D721Med (cell line): Measurements from ENCODE around the gene TPRN.

Experiments
- DNase-seq: peaks from one replicate; pipeline ENCODE4 v3.0.0; 2011; ENCODE audit warnings: low spot score; ENCODE audit not compliant: insufficient read length
- FAIRE-seq: peaks from 2 replicates; lab custom pipeline; 2011; peaks lifted over from hg19 to GRCh38; lab: Jason Lieb, UNC
- TF ChIP-seq, protein P1 (sequence below): IDR thresholded peaks from 2 replicates; pipeline ENCODE4 v1.5.1; 2012; ENCODE audit warnings: mild to moderate bottlenecking, control low read depth; ENCODE audit not compliant: insufficient read depth; ENCODE audit errors: missing control alignments

The TPRN gene

DNA sequence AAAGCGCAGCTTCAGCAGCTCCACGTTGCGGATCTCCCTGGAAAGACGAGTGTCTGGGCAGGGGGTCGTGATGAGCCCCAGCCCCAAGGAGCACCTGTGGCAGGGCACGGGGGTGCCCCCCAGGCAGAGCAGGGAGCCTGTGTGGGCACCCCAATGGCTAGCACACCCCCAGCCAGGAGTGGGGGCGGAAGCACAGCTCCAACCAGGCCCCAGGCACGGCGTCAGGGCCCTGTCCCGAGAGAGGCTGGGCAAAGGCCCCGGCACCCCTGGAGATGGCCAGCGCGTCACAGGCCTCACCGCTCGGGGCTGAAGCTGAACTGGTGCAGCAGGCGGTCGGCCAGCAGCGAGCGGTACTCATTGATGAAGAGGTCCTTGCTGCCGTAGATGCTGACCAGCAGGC is 20.1 kb downstream of the TPRN start:
- DNase-seq (no peak), FAIRE-seq (no peak)
- TF ChIP-seq, protein P1, sequence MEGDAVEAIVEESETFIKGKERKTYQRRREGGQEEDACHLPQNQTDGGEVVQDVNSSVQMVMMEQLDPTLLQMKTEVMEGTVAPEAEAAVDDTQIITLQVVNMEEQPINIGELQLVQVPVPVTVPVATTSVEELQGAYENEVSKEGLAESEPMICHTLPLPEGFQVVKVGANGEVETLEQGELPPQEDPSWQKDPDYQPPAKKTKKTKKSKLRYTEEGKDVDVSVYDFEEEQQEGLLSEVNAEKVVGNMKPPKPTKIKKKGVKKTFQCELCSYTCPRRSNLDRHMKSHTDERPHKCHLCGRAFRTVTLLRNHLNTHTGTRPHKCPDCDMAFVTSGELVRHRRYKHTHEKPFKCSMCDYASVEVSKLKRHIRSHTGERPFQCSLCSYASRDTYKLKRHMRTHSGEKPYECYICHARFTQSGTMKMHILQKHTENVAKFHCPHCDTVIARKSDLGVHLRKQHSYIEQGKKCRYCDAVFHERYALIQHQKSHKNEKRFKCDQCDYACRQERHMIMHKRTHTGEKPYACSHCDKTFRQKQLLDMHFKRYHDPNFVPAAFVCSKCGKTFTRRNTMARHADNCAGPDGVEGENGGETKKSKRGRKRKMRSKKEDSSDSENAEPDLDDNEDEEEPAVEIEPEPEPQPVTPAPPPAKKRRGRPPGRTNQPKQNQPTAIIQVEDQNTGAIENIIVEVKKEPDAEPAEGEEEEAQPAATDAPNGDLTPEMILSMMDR: no peak

DNA sequence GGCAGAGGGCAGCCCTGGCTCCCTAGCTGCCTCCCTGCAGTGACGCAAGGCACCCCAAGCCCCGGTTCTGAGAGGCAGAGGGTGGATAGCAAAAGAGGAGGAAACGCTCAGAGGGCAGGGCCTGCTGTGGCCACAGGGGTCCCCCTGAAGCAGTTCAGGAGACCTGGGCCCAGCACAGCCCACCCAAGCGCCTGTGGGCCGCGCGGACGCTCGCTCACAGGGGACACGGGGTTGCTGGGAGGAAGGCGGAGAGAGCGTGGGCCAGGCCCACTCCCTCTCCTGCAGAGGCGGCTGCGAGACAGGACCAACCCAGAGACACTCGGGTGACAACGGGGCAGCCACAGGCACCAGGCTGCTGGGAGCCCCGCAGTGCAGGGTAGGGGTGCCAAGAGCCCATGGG is 20.8 kb downstream of the TPRN start:
- FAIRE-seq: no peak
- TF ChIP-seq, protein P1: no peak
- DNase-seq: no peak

DNA sequence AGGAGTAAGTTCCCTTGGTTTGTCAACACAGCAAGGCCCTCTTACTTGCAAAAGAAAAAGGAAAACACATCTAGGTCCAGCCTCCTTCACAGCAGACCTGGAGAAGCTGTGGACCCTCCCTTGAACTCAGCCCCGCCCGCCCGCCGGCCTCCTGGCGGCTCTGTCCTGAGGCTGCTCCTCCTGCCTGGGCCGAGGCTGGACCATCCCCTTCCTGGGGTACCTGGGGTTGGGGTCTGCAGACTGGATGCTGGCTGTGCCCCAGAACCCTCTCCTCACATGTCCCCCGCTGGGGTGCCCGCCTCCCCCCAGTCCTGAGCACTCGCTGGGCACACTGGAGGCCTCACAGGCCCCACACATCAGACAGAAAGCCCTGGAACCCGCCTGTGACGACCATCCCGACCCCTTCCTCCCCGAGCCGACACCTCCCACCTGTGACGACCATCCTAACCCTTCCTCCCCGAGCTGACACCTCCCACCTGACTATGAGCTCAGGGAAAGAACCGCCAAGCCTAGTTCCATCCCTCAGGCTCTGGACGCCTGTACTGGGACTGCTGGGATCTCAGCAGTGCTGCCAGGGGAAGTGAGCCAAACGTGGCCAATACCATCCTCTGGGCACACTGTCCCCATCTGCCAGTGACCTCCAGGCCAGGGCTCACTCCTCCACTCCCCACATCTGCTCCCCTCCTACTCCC is 21.5 kb downstream of the TPRN start:
- TF ChIP-seq, protein P1: no peak
- FAIRE-seq (no peak), DNase-seq (no peak)

DNA sequence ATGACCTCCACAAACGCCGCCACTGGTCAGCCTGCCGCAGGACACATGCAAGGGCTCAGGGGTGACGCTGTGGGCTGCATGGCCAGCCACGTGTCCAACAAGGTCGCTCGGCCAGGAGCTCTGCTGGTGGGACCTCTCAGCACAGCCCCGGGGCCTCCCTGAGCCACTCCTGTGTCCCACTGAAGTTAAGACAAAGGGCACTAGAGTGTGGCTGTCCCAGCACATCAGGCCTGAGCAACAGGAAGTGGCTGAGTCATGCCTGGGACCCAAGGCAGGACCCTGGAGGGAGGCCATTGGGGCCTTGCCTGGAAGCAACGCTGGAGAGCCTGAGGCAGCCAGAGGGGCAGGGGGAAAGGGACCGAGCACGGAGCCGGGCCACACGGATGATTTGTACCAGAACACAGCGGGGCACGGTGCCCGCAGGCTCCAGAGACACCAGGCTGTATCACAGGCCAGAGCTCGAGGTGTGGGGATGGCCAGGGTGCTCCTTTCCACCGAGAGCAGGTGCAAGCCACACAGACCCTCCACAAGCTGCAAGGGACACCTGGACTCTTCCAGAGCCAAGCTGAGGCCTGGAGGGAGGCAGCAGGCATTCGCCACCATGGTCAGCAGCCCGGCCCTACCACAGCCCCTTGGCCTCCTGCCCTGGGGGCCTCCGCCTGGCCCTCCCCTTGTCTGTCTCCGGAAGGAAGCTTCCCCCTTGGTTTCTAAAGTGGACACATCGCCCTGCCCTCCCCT is 22.2 kb downstream of the TPRN start:
- TF ChIP-seq, protein P1: no peak
- FAIRE-seq (no peak), DNase-seq (no peak)

DNA sequence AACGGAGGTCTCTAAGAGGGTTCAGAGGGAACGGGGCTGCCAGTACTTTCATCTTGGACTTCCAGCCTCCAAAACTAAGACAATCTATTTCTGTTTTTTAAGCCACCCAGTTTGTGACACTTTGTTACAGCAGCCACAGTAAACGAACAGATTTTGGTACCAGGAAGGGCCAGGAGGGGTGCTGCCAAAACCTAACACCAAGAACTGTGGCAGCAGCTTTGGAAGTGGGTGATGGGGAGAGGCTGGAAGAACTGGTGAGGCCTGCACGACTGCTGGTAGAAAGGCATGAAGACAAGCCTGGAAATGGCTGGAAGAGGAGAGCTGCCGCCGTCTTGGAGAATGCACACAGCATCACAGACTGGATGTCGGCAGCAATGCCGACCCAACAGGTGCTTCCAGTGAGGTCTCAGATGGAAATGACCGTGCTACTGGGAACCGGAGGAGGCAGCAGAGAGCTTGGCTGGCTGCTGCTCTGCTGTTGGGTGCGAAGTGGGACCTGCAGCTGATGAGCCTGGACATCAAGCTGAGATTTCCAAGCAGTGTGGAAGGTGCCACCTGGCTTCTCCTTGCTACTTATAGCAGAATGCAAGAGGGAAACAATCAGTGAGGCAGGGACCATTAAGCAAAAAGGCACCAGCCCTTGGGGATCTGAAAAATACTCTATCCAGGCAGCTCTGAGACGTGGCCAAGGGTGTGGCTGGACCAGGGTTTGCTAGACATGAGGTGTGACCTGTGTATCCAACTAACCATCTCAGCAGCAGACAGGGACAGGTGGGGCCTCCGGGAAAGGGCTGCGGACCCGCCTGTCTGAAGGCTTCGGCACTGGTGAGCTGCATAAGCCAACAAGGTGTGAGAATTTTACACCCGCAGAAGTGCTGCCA is 24.0 kb downstream of the TPRN start:
- no peak for DNase-seq
- TF ChIP-seq, protein P1: peak; percentile 56
- FAIRE-seq: no peak

DNA sequence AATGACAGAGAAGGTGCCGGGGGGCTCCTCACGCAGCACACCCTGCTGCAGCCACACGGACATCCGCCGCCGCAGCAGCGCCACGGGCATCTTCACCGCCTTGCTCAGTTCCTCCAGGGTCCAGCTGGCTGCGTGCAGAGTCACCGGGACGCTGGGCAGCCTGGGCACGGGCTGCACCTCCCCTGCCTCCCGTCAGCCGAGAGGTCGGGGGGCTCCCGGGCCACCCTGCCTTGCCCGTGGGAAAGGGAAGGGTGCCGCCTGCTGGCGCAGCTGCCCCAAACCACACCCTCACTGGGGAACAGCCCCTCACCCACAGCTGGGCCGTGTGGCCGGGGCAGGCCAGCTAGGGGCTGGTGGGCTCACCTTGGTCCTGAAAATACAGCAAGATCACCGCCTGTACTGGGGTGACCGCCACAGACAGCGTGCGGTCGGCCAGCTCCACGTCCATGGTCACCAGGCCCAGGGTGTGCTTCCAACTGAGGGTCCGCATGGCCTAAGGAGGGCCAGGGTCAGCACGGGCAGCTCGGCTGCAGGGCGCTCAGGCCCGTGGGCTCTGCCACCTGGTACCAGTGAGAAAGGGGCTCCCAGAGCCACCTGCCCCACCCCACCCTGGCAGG is 25.1 kb downstream of the TPRN start:
- FAIRE-seq: no peak
- TF ChIP-seq, protein P1: peak; percentile 29

More for the DNA sequence above, 25.1 kb downstream of the TPRN start:
- DNase-seq: no peak
